Stimulated activated naive CD8-positive, alpha-beta T cell treated with anti-CD3 and anti-CD28 coated beads, Interleukin-15, Interleukin-2, amounts not matched to agents 100 U/mL and 50 U/mL, for 24 hours (primary cell): Measurements from ENCODE around the gene FGF12.

Experiments used
- ATAC-seq: fragments of 150-1000 bp; cut with Tn5 transposase; one replicate; pipeline ENCODE4 v1.10.0; 2021
- DNase-seq: peaks from one replicate; pipeline ENCODE4 v3.0.0; 2021

The FGF12 gene

GRCh38 chr3:192339214-192339613 lies 388.1 kb downstream of the FGF12 start:
- ATAC-seq (no peak), DNase-seq (no peak)

GRCh38 chr3:192336286-192336685 lies 391.1 kb downstream of the FGF12 start:
- ATAC-seq = no peak
- no peak for DNase-seq

GRCh38 chr3:192332386-192333291 lies 394.7 kb downstream of the FGF12 start:
- DNase-seq (no peak), ATAC-seq (no peak)

GRCh38 chr3:192331749-192332385 lies 395.5 kb downstream of the FGF12 start:
- no peak for DNase-seq
- no peak for ATAC-seq

GRCh38 chr3:192326656-192327055 lies 400.7 kb downstream of the FGF12 start:
- no peak for ATAC-seq
- DNase-seq = no peak

- ATAC-seq (no peak), DNase-seq (no peak)
These were observed 409.8 kb downstream of the FGF12 start for GRCh38 chr3:192317564-192317963.

- DNase-seq (no peak), ATAC-seq (no peak)
These were observed 413.7 kb downstream of the FGF12 start for GRCh38 chr3:192313605-192314004.

GRCh38 chr3:192307631-192308030 lies 419.7 kb downstream of the FGF12 start:
- no peak for ATAC-seq

GRCh38 chr3:192303235-192303634 lies 424.1 kb downstream of the FGF12 start:
- DNase-seq (no peak), ATAC-seq (no peak)

More at GRCh38 chr3:192307631-192308030, 419.7 kb downstream of the FGF12 start:
- DNase-seq = no peak

GRCh38 chr3:192302721-192303120 lies 424.6 kb downstream of the FGF12 start:
- DNase-seq (no peak), ATAC-seq (no peak)

GRCh38 chr3:192299921-192300320 lies 427.4 kb downstream of the FGF12 start:
- no peak for DNase-seq
- ATAC-seq = no peak

- ATAC-seq (no peak), DNase-seq (no peak)
These were observed 430.5 kb downstream of the FGF12 start for GRCh38 chr3:192296845-192297244.

GRCh38 chr3:192284443-192285072 lies 442.8 kb downstream of the FGF12 start:
- DNase-seq (no peak), ATAC-seq (no peak)

- ATAC-seq (no peak), DNase-seq (no peak)
These were observed 446.0 kb downstream of the FGF12 start for GRCh38 chr3:192281207-192281880.

- no peak for DNase-seq
- ATAC-seq = no peak
These were observed 447.7 kb downstream of the FGF12 start for GRCh38 chr3:192279664-192280063.

GRCh38 chr3:192277477-192277876 lies 449.9 kb downstream of the FGF12 start:
- ATAC-seq (no peak), DNase-seq (no peak)

GRCh38 chr3:192275741-192276355 lies 451.5 kb downstream of the FGF12 start:
- ATAC-seq (no peak), DNase-seq (no peak)

- ATAC-seq = no peak
- no peak for DNase-seq
These were observed 453.7 kb downstream of the FGF12 start for GRCh38 chr3:192273697-192274010.

- ATAC-seq (no peak), DNase-seq (no peak)
These were observed 454.2 kb downstream of the FGF12 start for GRCh38 chr3:192273001-192273696.

- no peak for ATAC-seq
- DNase-seq = no peak
These were observed 465.3 kb downstream of the FGF12 start for GRCh38 chr3:192262001-192262400.

GRCh38 chr3:192261135-192261534 lies 466.2 kb downstream of the FGF12 start:
- ATAC-seq (no peak), DNase-seq (no peak)
